AG04449 (cell line): ENCODE data around the gene MAP6.

Experiments used
- CTCF ChIA-PET: fragments of 350-600 bp; formaldehyde crosslinking; extraction: SDS; loops from one replicate; lab custom pipeline; 2021; ENCODE audit warnings: antibody characterized with exemption; lab: Yijun Ruan, JAX
- POLR2A ChIA-PET: fragments of 400-600, 350-600 bp; formaldehyde crosslinking; extraction: SDS; loops from one replicate; lab custom pipeline; 2020; ENCODE audit warnings: antibody characterized with exemption, inconsistent platforms; lab: Yijun Ruan, JAX
- DNase-seq: peaks from one replicate; pipeline ENCODE4 v3.0.0-alpha.2; 2010; ENCODE audit warnings: low read depth, low spot score
- H3K4me3 ChIP-seq: 2 replicates; pipeline ENCODE4 v1.5.1; 2011; ENCODE audit warnings: low read depth, mild to moderate bottlenecking, control low read depth, low read length
- CTCF ChIP-seq: IDR thresholded peaks from one replicate; pipeline ENCODE4 v1.5.1; 2011; ENCODE audit warnings: mild to moderate bottlenecking, moderate library complexity, low read length, control low read depth, inconsistent platforms; ENCODE audit not compliant: insufficient read depth; ENCODE audit errors: missing control alignments

The MAP6 gene

GRCh38 chr11:75583718-75584658 lies 84.8 kb downstream of the MAP6 start:
- H3K4me3 ChIP-seq: peak overlapping the region; percentile 54
- TF ChIP-seq CTCF: no peak
- ChIA-PET POLR2A (interaction anchor here (0.8 to 2.8 kb wide), 5 partner anchors 9 to 72 kb away, joined by 3 to 19 read pairs (median 6); partner anchors contain the start of gene SERPINH1), CTCF (interaction anchor here (0.7 to 1.9 kb wide), 9 partner anchors 8 to 276 kb away, joined by 3 to 7 read pairs (median 5); no protein-coding TSS in a partner anchor)
- DNase-seq: no peak

GRCh38 chr11:75582895-75583717 lies 85.7 kb downstream of the MAP6 start:
- ChIA-PET POLR2A (interaction anchor here (0.8 to 2.8 kb wide), 5 partner anchors 8 to 73 kb away, joined by 3 to 19 read pairs (median 6); partner anchors contain the start of gene SERPINH1), CTCF (interaction anchor here (0.7 to 1.9 kb wide), 9 partner anchors 8 to 275 kb away, joined by 3 to 6 read pairs (median 4); no protein-coding TSS in a partner anchor)
- H3K4me3 ChIP-seq: peak overlapping the region; percentile 54
- peak; percentile 26 for TF ChIP-seq CTCF
- no peak for DNase-seq

GRCh38 chr11:75582506-75582894 lies 86.3 kb downstream of the MAP6 start:
- no peak overlapping the region for H3K4me3 ChIP-seq
- DNase-seq: no peak
- ChIA-PET CTCF (interaction anchor here (1.3 to 1.9 kb wide), 3 partner anchors 14 to 36 kb away, joined by 3 to 6 read pairs (median 4); no protein-coding TSS in a partner anchor), POLR2A (interaction anchor here (2.8 kb wide), 1 partner anchor 19 kb away, joined by 19 read pairs; the partner anchor contains the start of gene SERPINH1)
- no peak for TF ChIP-seq CTCF

- TF ChIP-seq CTCF: no peak
- ChIA-PET POLR2A (no interaction called here), CTCF (interaction anchor here (1.4 to 9.4 kb wide), 2 partner anchors 13 to 126 kb away, joined by 5 to 96 read pairs; no protein-coding TSS in a partner anchor)
- H3K4me3 ChIP-seq: no peak overlapping the region
- DNase-seq: no peak
These were observed 89.0 kb downstream of the MAP6 start for GRCh38 chr11:75579841-75580240.

GRCh38 chr11:75578977-75579376 lies 89.9 kb downstream of the MAP6 start:
- no peak for DNase-seq
- ChIA-PET POLR2A (interaction anchor here (1.6 to 6.7 kb wide), 3 partner anchors 13 to 20 kb away, joined by 5 to 79 read pairs (median 22); no protein-coding TSS in a partner anchor), CTCF (interaction anchor here (1.0 to 9.4 kb wide), 6 partner anchors 12 to 127 kb away, joined by 3 to 96 read pairs (median 7); no protein-coding TSS in a partner anchor)
- TF ChIP-seq CTCF: no peak
- H3K4me3 ChIP-seq: no peak overlapping the region
